ENCODE data around the gene FMNL2.

The FMNL2 gene

GRCh38 chr2:152347076-152347475 is 12.1 kb downstream of the FMNL2 start:
- no peak overlapping the region for H3K4me3 ChIP-seq (ENCODE audit: insufficient read depth, low read length, poor library complexity, severe bottlenecking)
- no peaks in the 10 kb centered on the region for H3K9me3 ChIP-seq (ENCODE audit: insufficient read depth, low read length)
- no peaks in the 10 kb centered on the region for H3K9me2 ChIP-seq (replicated peaks; ENCODE audit: insufficient read depth, low read length)
- H3K4me2 ChIP-seq (ENCODE audit: low read depth, low read length, poor library complexity, severe bottlenecking): no peak overlapping the region
- no peaks in the 10 kb centered on the region for H3F3A ChIP-seq (ENCODE audit: insufficient read depth)
- no peak overlapping the region for H3K27ac ChIP-seq (ENCODE audit: low read depth, low read length)
- H3K36me3 ChIP-seq (ENCODE audit: low read length): no peaks in the 10 kb centered on the region
- no peaks in the 10 kb centered on the region for H3K79me2 ChIP-seq (ENCODE audit: insufficient read depth, low read length)
- no peak overlapping the region for H3K9ac ChIP-seq (ENCODE audit: low read length)
- H4K20me1 ChIP-seq (ENCODE audit: low read depth, low read length): no peaks in the 10 kb centered on the region; the same call in 1 of the 2 replicates
- no peaks in the 10 kb centered on the region for H3K27me3 ChIP-seq (ENCODE audit: low read length)
- H2AFZ ChIP-seq (ENCODE audit: low read depth, low read length, severe bottlenecking): no peak overlapping the region
- TF ChIP-seq EZH2phosphoT487 (conservative IDR thresholded peaks at IDR 0.05; ENCODE audit: low read length) (no peak), CTCF (IDR thresholded peaks at IDR 0.05; ENCODE audit: insufficient read depth, low read length, poor library complexity, severe bottlenecking) (no peak)

DNA sequence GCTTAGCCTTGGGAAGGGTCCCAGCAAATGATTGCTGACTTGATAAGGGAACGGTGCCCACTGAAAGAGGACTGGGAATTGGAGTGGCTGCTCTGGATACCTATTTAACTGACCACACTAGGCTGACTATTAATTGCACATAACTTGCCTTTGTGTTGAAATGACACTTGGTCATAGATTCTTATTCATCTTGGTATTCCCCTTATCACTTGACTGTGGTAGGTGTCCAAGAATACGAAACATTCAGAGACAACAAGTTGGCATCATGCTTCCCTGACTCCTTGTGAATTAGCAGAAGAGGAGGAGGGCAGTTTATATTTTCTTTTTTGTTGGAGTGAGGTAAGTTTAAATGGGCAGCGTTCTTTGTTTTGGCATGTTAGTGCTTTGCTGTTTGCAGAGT is 13.4 kb downstream of the FMNL2 start:
- H3K79me2 ChIP-seq (ENCODE audit: insufficient read depth, low read length): no peaks in the 10 kb centered on the region
- H3K27ac ChIP-seq (ENCODE audit: low read depth, low read length): no peak overlapping the region
- no peak overlapping the region for H3K4me3 ChIP-seq (ENCODE audit: insufficient read depth, low read length, poor library complexity, severe bottlenecking)
- H3K4me2 ChIP-seq (ENCODE audit: low read depth, low read length, poor library complexity, severe bottlenecking): no peak overlapping the region
- no peaks in the 10 kb centered on the region for H3K9me3 ChIP-seq (ENCODE audit: insufficient read depth, low read length)
- H2AFZ ChIP-seq (ENCODE audit: low read depth, low read length, severe bottlenecking): no peak overlapping the region
- no peaks in the 10 kb centered on the region for H3K9me2 ChIP-seq (replicated peaks; ENCODE audit: insufficient read depth, low read length)
- no peaks in the 10 kb centered on the region for H3K36me3 ChIP-seq (ENCODE audit: low read length)
- no peaks in the 10 kb centered on the region for H3F3A ChIP-seq (ENCODE audit: insufficient read depth)
- no peaks in the 10 kb centered on the region for H4K20me1 ChIP-seq (ENCODE audit: low read depth, low read length)
- no peaks in the 10 kb centered on the region for H3K27me3 ChIP-seq (ENCODE audit: low read length)
- TF ChIP-seq EZH2phosphoT487 (conservative IDR thresholded peaks at IDR 0.05; ENCODE audit: low read length) (no peak), CTCF (IDR thresholded peaks at IDR 0.05; ENCODE audit: insufficient read depth, low read length, poor library complexity, severe bottlenecking) (no peak)
- H3K9ac ChIP-seq (ENCODE audit: low read length): no peak overlapping the region

DNA sequence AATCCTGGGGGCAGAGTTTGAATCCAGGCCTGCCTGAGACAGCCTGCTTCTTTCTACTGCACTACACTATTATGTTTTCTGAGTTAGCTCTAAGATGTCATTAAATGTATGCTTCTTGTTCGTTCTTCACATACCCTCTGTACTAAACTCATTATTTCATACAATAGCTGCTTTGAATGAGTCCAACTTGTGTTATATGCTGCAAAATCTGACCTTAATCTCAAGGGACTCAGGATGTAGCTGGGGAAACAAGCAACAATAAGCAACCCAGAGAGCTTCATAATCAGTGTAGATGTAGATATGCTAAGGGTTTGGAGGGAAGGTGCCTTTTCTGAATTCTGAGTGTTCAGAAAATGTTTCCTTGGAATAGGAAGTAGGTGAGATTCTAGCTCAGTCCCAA is 14.4 kb downstream of the FMNL2 start:
- Histone ChIP-seq H4K20me1 (ENCODE audit: low read depth, low read length) (no peaks in the 10 kb centered on the region), H3K4me3 (ENCODE audit: insufficient read depth, low read length, poor library complexity, severe bottlenecking) (no peak overlapping the region), H3K27me3 (ENCODE audit: low read length) (no peaks in the 10 kb centered on the region), H3K9me2 (replicated peaks; ENCODE audit: insufficient read depth, low read length) (no peaks in the 10 kb centered on the region), H2AFZ (ENCODE audit: low read depth, low read length, severe bottlenecking) (no peak overlapping the region), H3K27ac (ENCODE audit: low read depth, low read length) (no peak overlapping the region), H3F3A (ENCODE audit: insufficient read depth) (no peaks in the 10 kb centered on the region), H3K79me2 (ENCODE audit: insufficient read depth, low read length) (no peaks in the 10 kb centered on the region), H3K4me2 (ENCODE audit: low read depth, low read length, poor library complexity, severe bottlenecking) (no peak overlapping the region), H3K9me3 (ENCODE audit: insufficient read depth, low read length) (no peaks in the 10 kb centered on the region), H3K36me3 (ENCODE audit: low read length) (no peaks in the 10 kb centered on the region), H3K9ac (ENCODE audit: low read length) (no peak overlapping the region)
- TF ChIP-seq CTCF (IDR thresholded peaks at IDR 0.05; ENCODE audit: insufficient read depth, low read length, poor library complexity, severe bottlenecking): no peak
- TF ChIP-seq EZH2phosphoT487 (conservative IDR thresholded peaks at IDR 0.05; ENCODE audit: low read length): no peak

Measured in SU-DHL-6 (cell line).